ENCODE measurements around the gene ZNF592. TPM values are rescaled to one million over a fixed set of nuclear protein-coding genes. Genes with fewer than 3 reads are reported as not detected.

The ZNF592 gene
- total and polyA plus RNA-seq, 2 donors (not counting 3 experiments of a cell fraction or from before 2014, with no cell fraction given) = 12.3 to 21.1 TPM

- Histone ChIP-seq H2AFZ (ENCODE audit: low read depth, low read length) (no peak overlapping the region), H3K9ac (replicated peaks; ENCODE audit: extremely low read depth, insufficient read depth, low read length) (no peak overlapping the region), H3K9me3 (replicated peaks; ENCODE audit: control insufficient read depth, insufficient read depth, low read length) (no peaks in the 10 kb centered on the region), H3K4me2 (ENCODE audit: insufficient read depth, low read length) (no peak overlapping the region), H4K20me1 (replicated peaks; ENCODE audit: control insufficient read depth, extremely low read depth, insufficient read depth, low read length) (no peaks in the 10 kb centered on the region), H3K9me1 (replicated peaks; ENCODE audit: control insufficient read depth, extremely low read depth, insufficient read depth, low read length) (no peaks in the 10 kb centered on the region), H3K27ac (ENCODE audit: insufficient read depth, low read depth, low read length) (no peak overlapping the region), H3K4me1 (ENCODE audit: control insufficient read depth, extremely low read depth, insufficient read depth, low read length) (no peaks in the 10 kb centered on the region), H3K4me3 (replicated peaks in 1 of 3; ENCODE audit: insufficient read depth in 1 of 3, low read depth in 1 of 3, low read length in 3 of 3) (no peak overlapping the region), H3K27me3 (ENCODE audit: control insufficient read depth in 2 of 2, insufficient read depth in 2 of 2, low read length in 2 of 2) (no peaks in the 10 kb centered on the region), H3K79me2 (ENCODE audit: control insufficient read depth, insufficient read depth, low read length) (no peaks in the 10 kb centered on the region), H3K36me3 (ENCODE audit: control insufficient read depth in 2 of 2, extremely low read depth in 1 of 2, insufficient read depth in 2 of 2, low read length in 2 of 2) (no peaks in the 10 kb centered on the region)
- TF ChIP-seq MYC (IDR thresholded peaks at IDR 0.05; ENCODE audit: low read depth, low read length) (no peak), EZH2 (IDR thresholded peaks at IDR 0.05; ENCODE audit: borderline replicate concordance, low read depth, low read length, severe bottlenecking) (no peak), GATA2 (IDR thresholded peaks at IDR 0.05; ENCODE audit: insufficient read depth, insufficient read length, low read depth, low read length) (no peak), POLR2AphosphoS5 (IDR thresholded peaks at IDR 0.05; ENCODE audit: insufficient read depth, low read depth, low read length) (no peak), FOS (IDR thresholded peaks at IDR 0.05; ENCODE audit: borderline replicate concordance, insufficient read depth, low read length) (no peak), POLR2A (IDR thresholded peaks at IDR 0.05; ENCODE audit: low read depth, low read length) (no peak), JUN (IDR thresholded peaks at IDR 0.05; ENCODE audit: borderline replicate concordance, insufficient read depth, insufficient read length, low read depth) (no peak), CTCF (IDR thresholded peaks at IDR 0.05; ENCODE audit: extremely low read depth in 1 of 2, insufficient read depth in 1 of 2, low read depth in 1 of 2, low read length in 2 of 2) (no peak), MAX (IDR thresholded peaks at IDR 0.05; ENCODE audit: insufficient read depth, insufficient read length) (no peak)
- ChIA-PET CTCF (interaction anchor here (0.6 to 1.0 kb wide), 2 partner anchors 36 to 105 kb away, joined by 3 to 4 read pairs; no protein-coding TSS in a partner anchor), POLR2A (no interaction called here)
- intact Hi-C loops (cut with micrococcal nuclease) (no loop called here), dilution Hi-C loops (cut with MboI; ENCODE audit: extremely low pct_ligation_motif_present, low sequenced_read_pairs) (no loop called here)
- no TSS peak for BruUV-seq (replicated peaks)
- DNase-seq (ENCODE audit: low read depth, low spot score) = no peak
- no peak for FAIRE-seq
These were observed 12.0 kb upstream of the ZNF592 start for GRCh38 chr15:84736375-84736774.
